HG02943 (cell line): ENCODE results near the gene SIX4.

Source experiments
- ATAC-seq: cut with Tn5 transposase; IDR thresholded peaks from one replicate; pipeline ENCODE4 v1.9.1; 2021; ENCODE audit warnings: mild to moderate bottlenecking, low read depth, moderate library complexity; ENCODE audit not compliant: unreplicated experiment

SIX4 gene

GRCh38 chr14:60662982-60663381 is 61.2 kb downstream of the SIX4 start:
- ATAC-seq = no peak

GRCh38 chr14:60661721-60662120 is 62.4 kb downstream of the SIX4 start:
- ATAC-seq = no peak
